Caki2 (cell line): ENCODE measurements around the gene CHRM4. TPM values are rescaled to one million over a fixed set of nuclear protein-coding genes. Genes with fewer than 3 reads are reported as not detected.

Experiments
- DNase-seq: peaks from one replicate; pipeline ENCODE4 v3.0.0-alpha.2; 2015; ENCODE audit warnings: low read depth
- in situ Hi-C: cut with HindIII; loops from 2 replicates; pipeline ENCODE4 v1.10.0; 2016; ENCODE audit warnings: low sequenced_read_pairs, low pct_unique_long_range_greater_than_20kb, mixed read lengths
- total RNA-seq: library from RNA; depleted of rRNA; stranded (reverse); fragments of >200 nt; shearing (Covaris generic); gene quantifications from 2 replicates; pipeline ENCODE4 v1.2.3, GENCODE V29; 2014; ENCODE audit warnings: low replicate concordance; rRNA removed

CHRM4 gene
- total RNA-seq, 1 experiment from 2014 or later: not detected

GRCh38 chr11:46341454-46341853, 50.1 kb downstream of the CHRM4 start:
- in situ Hi-C loops: no loop called here
- no peak for DNase-seq

- in situ Hi-C loops: no loop called here
- no peak for DNase-seq
Observed at GRCh38 chr11:46339816-46340215, 51.8 kb downstream of the CHRM4 start.

- DNase-seq: no peak
- in situ Hi-C loops: no loop called here
Observed at GRCh38 chr11:46338988-46339666, 52.4 kb downstream of the CHRM4 start.

- DNase-seq: no peak
- in situ Hi-C loops: no loop called here
Observed at GRCh38 chr11:46338636-46338987, 53.0 kb downstream of the CHRM4 start.

GRCh38 chr11:46337626-46338345, 53.8 kb downstream of the CHRM4 start:
- DNase-seq: no peak
- in situ Hi-C loops: no loop called here

- in situ Hi-C loops: no loop called here
- no peak for DNase-seq
Observed at GRCh38 chr11:46336563-46337180, 54.9 kb downstream of the CHRM4 start.

- in situ Hi-C loops: no loop called here
- no peak for DNase-seq
Observed at GRCh38 chr11:46335890-46336562, 55.5 kb downstream of the CHRM4 start.

- DNase-seq: no peak
- in situ Hi-C loops: no loop called here
Observed at GRCh38 chr11:46335271-46335670, 56.3 kb downstream of the CHRM4 start.

- in situ Hi-C loops: no loop called here
- no peak for DNase-seq
Observed at GRCh38 chr11:46334211-46334610, 57.4 kb downstream of the CHRM4 start.

Other genes starting within 250 kb of the CHRM4 start
- gene CREB3L1, start 114.1 kb downstream of the CHRM4 start, total RNA-seq: not detected in 2 replicates
- gene DGKZ, start 44.3 kb downstream of the CHRM4 start, total RNA-seq: 17.2 and 24.5 TPM in 2 replicates
- gene MDK, start 10.1 kb downstream of the CHRM4 start, total RNA-seq: 155 and 185 TPM in 2 replicates
- 21.0 and 28.1 TPM in 2 replicates for gene AMBRA1, start 202.2 kb upstream of the CHRM4 start, total RNA-seq
- gene HARBI1, start 225.5 kb upstream of the CHRM4 start, total RNA-seq: 1.6 and 4.8 TPM in 2 replicates
- 24.5 and 43.1 TPM in 2 replicates for gene ATG13, start 225.8 kb upstream of the CHRM4 start, total RNA-seq